ENCODE results near the gene ZMIZ2. TPM values are rescaled to one million over a fixed set of nuclear protein-coding genes. Genes with fewer than 3 reads are reported as not detected.
"Not testable (repeated sequence)": the region's sequence is repeated elsewhere in the genome, so short reads cannot be mapped to it uniquely, and the experiment has no call there.

ZMIZ2 gene
- polyA plus RNA-seq, 1 donor from 2014 or later: 15.5 TPM

GRCh38 chr7:44713680-44714335, 34.8 kb upstream of the ZMIZ2 start:
- Mint-ChIP-seq H3K27me3 (no peaks in the 10 kb centered on the region), H3K4me3 (no peak overlapping the region), H3K27ac (no peak overlapping the region)

DNA sequence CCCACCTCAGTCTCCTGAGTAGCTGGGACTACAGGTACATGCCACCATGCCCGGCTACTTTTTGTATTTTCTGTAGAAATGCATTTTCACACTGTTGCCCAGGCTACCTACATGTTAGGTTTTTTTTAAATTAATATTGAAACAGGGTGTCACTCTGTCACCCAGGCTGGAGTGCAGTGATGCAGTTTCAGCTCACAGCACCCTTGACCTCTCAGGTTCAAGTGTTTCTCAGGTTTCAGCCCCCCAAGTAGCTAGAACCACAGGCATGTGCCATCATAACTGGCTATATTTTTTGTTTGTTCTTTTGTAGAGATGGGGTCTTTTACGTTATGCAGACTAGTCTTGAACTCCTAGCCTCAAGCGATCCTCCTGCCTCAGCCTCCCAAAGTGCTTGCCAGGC, 32.4 kb upstream of the ZMIZ2 start:
- Mint-ChIP-seq H3K27me3 (no peaks in the 10 kb centered on the region), H3K36me3 (no peaks in the 10 kb centered on the region), H3K9me3 (peaks cover 0 to 3% (median 0%) of the 10 kb centered on the region in 3 donors)

More at GRCh38 chr7:44713680-44714335, 34.8 kb upstream of the ZMIZ2 start:
- no peaks in the 10 kb centered on the region for H3K36me3 Mint-ChIP-seq
- H3K9me3 Mint-ChIP-seq: no peaks in the 10 kb centered on the region
- peaks cover 0 to 4% (median 0%) of the 10 kb centered on the region in 3 donors for H3K4me1 Mint-ChIP-seq

GRCh38 chr7:44720301-44720700, 28.3 kb upstream of the ZMIZ2 start:
- Mint-ChIP-seq H3K36me3 (no peaks in the 10 kb centered on the region), H3K4me3 (no peak overlapping the region), H3K27ac (no peak overlapping the region), H3K4me1 (peaks cover 0 to 1% (median 0%) of the 10 kb centered on the region in 3 donors), H3K27me3 (no peaks in the 10 kb centered on the region), H3K9me3 (peaks cover 0 to 3% (median 0%) of the 10 kb centered on the region in 3 donors)

More for the DNA sequence above, 32.4 kb upstream of the ZMIZ2 start:
- Mint-ChIP-seq H3K27ac (no peak overlapping the region), H3K4me3 (no peak overlapping the region), H3K4me1 (peaks cover 0 to 4% (median 0%) of the 10 kb centered on the region in 3 donors)

- no peak overlapping the region for H3K27ac Mint-ChIP-seq
- H3K9me3 Mint-ChIP-seq: peaks cover 0 to 3% (median 0%) of the 10 kb centered on the region in 3 donors
- H3K4me1 Mint-ChIP-seq: peaks cover 0 to 1% (median 0%) of the 10 kb centered on the region in 3 donors
- peaks cover 4% of the 10 kb centered on the region for H3K36me3 Mint-ChIP-seq
- H3K27me3 Mint-ChIP-seq: no peaks in the 10 kb centered on the region
- no peak overlapping the region for H3K4me3 Mint-ChIP-seq
Observed at GRCh38 chr7:44724276-44724675, 24.4 kb upstream of the ZMIZ2 start.

DNA sequence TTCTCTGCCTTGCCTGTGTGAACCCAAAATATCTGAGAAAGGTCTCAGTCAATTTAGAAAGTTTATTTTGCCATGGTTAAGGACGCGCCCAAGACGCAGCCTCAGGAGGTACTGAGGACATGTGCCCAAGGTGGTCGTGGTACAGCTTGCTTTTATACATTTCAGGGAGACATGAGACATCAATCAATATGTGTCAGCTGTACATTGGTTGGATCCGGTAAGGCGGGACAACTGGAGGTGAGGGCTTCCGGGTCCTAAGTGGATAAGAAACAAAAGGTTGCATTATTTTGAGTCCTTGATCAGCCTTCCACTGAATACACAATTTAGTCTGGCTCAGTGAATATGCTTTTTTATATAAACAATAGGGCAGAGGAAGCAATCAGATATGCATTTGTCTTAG, 22.4 kb upstream of the ZMIZ2 start:
- not testable (repeated sequence) for H3K36me3 Mint-ChIP-seq, H3K4me3 Mint-ChIP-seq, H3K27me3 Mint-ChIP-seq, H3K27ac Mint-ChIP-seq, H3K9me3 Mint-ChIP-seq, H3K4me1 Mint-ChIP-seq

DNA sequence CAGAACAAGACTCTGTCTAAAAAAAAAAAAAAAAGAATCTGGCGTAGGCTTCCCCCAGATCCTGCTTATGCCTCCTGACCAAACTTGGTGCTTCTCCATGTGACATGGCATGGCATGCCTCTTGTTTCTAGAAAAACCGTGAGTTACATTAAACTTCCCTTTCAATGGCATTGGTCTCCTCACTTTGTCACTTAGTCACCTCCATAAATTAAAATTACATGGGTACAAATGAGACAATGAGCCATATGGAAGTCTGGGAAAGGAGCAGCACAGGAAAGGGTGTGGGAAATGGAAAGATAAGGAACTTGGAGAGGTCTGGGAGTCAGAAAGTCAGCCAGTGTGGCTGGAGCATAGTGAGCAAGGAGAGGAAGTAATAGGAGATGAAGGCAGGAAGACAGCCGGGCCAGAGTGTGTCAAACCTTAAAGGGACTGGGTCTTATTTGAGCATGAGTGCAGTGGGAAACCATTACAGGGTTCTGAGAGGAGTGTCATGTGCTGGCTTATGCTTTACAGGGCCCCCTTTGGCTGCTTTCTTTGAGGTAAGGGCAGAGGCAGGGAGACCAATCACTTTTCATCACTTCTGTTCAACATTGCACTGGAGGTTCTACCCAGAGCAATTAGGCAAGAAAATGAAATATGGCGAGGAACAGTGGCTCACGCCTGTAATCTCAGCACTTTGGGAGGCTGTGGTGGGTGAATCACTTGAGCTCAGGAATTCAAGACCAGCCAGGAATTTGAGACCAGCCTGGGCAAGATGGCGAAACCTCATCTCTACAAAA, 21.3 kb upstream of the ZMIZ2 start:
- Mint-ChIP-seq H3K27me3 (no peaks in the 10 kb centered on the region), H3K4me3 (no peak overlapping the region), H3K9me3 (no peaks in the 10 kb centered on the region), H3K36me3 (peaks cover 6% of the 10 kb centered on the region), H3K4me1 (peaks cover 0 to 3% (median 1%) of the 10 kb centered on the region in 3 donors), H3K27ac (no peak overlapping the region)

DNA sequence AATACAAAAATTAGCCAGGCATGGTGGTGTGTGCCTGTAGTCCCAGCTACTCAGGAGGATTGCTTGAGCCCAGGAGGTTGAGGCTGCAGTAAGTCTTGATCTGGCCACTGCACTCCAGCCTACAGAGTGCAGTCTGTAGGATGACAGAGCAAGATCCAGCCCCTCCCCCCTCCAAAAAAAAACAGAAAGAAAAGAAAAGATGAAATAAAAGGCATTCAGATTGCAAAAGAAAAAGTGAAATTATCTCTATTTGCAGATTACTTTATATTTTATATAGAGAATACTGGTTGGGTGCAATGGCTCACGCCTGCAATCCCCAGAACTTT, 20.7 kb upstream of the ZMIZ2 start:
- H3K27ac Mint-ChIP-seq: no peak overlapping the region
- no peaks in the 10 kb centered on the region for H3K27me3 Mint-ChIP-seq
- no peaks in the 10 kb centered on the region for H3K9me3 Mint-ChIP-seq
- H3K4me1 Mint-ChIP-seq: peaks cover 0 to 3% (median 1%) of the 10 kb centered on the region in 3 donors
- peaks cover 6% of the 10 kb centered on the region for H3K36me3 Mint-ChIP-seq
- no peak overlapping the region for H3K4me3 Mint-ChIP-seq

DNA sequence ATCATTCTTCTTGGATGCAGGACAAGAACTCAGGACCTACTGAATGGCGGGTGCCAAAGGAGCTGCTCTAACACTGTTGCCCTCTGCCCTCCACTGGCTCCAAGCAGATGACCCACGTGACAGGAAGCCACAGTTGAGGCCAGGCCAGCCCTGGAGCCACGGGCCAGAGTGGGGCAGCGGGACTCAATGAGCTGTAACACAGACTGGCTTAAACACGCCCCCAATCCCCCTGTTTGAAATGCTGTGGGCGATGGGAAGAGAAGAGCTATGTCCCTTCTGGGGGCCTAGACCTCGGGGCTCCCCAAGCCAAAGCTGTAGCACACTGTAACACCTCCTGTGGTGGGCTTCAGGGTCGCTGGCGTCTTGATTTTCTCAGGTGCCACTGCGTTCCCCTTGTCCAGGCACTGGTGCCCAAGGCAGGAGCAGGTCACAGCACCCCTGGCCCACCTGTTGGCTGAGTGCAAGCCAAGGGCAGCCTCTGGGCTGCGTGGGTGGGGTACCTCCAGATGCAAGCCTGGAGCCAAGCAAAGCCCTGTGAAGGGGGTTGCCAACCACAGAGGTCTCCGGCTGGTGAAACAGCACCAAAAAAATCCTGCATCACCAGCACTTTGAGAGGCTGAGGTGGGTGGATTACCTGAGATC, 18.6 kb upstream of the ZMIZ2 start:
- peaks cover 0 to 4% (median 3%) of the 10 kb centered on the region in 3 donors for H3K4me1 Mint-ChIP-seq
- H3K9me3 Mint-ChIP-seq: no peaks in the 10 kb centered on the region
- H3K27ac Mint-ChIP-seq: no peak overlapping the region
- peaks cover 6% of the 10 kb centered on the region for H3K36me3 Mint-ChIP-seq
- H3K4me3 Mint-ChIP-seq: no peak overlapping the region
- H3K27me3 Mint-ChIP-seq: no peaks in the 10 kb centered on the region

DNA sequence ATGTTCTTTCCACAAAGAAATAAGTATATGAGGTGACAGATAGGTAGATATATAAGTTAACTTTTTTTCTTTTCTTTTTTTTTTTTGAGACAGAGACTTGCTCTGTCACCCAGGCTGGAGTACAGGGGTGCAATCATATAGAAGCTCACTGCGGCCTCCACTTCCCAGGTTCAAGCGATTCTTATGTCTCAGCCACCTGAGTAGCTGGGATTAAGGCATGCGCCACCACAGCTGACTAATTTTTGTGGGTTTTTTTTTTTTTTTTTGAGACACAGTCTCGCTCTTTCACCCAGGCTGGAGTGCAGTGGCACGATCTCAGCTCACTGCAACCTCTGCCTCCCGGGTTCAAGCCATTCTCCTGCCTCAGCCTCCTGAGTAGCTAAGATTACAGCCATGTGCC, 15.7 kb upstream of the ZMIZ2 start:
- not testable (repeated sequence) for H3K9me3 Mint-ChIP-seq, H3K4me1 Mint-ChIP-seq, H3K27ac Mint-ChIP-seq, H3K4me3 Mint-ChIP-seq, H3K36me3 Mint-ChIP-seq, H3K27me3 Mint-ChIP-seq

DNA sequence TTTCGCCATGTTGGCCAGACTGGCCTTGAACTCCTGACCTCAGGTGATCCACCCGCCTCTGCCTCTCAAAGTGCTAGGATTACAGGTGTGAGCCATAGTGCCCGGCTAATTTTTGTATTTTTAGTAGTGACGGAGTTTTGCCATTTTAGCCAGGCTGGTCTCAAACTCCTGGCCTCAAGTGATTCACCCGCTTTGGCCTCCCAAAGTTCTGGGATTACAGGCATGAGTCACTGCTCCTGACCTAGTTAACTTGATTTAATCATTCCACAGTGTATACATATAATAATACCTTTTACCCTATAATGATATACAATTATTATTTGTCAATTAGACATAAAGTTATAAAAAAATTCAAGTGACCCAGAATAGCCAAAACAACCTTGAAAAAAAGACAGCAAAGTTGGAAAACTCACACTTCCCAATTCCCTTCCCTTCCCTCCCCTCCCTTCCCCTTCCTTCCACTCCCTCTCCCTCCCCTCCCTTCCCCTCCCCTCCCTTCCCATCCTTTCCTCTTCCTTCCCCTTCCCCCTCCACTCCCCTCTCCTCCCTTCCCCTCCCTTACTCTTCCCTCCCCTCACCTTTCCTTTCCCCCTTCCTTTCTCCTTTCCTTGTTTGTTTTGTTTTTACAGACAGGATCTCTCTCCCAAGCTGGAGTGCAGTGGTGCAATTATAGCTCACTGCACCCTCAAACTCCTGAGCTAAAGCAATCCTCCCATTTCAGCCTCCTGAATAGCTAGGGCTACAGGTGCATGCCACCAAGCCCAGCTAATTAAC, 14.8 kb upstream of the ZMIZ2 start:
- peaks cover 2% of the 10 kb centered on the region for H3K36me3 Mint-ChIP-seq
- no peaks in the 10 kb centered on the region for H3K9me3 Mint-ChIP-seq
- no peaks in the 10 kb centered on the region for H3K27me3 Mint-ChIP-seq
- H3K27ac Mint-ChIP-seq: no peak overlapping the region
- no peak overlapping the region for H3K4me3 Mint-ChIP-seq
- peaks cover 0 to 6% (median 3%) of the 10 kb centered on the region in 3 donors for H3K4me1 Mint-ChIP-seq

DNA sequence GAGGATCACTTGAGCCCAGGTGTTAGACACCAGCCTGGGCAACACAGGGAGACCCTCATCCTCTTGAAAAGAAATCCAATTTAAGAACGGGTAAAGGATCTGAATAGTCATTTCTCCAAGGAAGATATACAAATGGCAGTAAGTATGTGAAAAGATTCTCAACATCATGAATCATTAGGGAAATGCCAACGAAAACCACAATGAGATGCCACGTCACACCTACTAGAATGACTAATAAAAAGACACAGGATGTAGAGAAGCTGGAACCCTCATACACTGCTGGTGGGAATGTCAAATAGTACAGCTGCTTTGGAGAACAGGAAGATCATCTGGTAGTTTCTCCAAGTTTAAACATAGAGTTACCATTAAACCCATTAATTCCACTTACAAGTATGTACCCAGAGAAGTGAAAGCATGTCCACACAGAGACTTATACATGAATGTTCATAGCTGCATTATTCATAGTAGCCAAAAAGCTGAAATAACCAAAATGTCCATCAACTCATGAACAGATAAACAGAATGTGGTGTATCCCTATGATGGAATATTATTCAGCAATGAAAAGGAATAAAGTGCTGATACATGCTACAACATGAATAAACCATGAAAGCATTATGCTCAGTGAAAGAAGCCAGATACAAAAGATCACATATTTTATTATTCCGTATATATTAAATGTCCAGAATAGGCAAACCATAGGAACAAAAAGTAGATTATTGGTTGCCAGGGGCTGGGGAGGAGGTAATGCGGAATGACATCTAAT, 13.1 kb upstream of the ZMIZ2 start:
- H3K4me3 Mint-ChIP-seq: no peak overlapping the region
- peak overlapping the region in 1 of 3 donors; percentile 35 for H3K27ac Mint-ChIP-seq

GRCh38 chr7:44736896-44737295, 11.8 kb upstream of the ZMIZ2 start:
- Mint-ChIP-seq H3K36me3 (no peaks in the 10 kb centered on the region), H3K27me3 (no peaks in the 10 kb centered on the region), H3K4me1 (peaks cover 0 to 6% (median 0%) of the 10 kb centered on the region in 3 donors), H3K9me3 (no peaks in the 10 kb centered on the region), H3K4me3 (no peak overlapping the region), H3K27ac (peak overlapping the region in 1 of 3 donors; percentile 78)

More for the DNA sequence above, 13.1 kb upstream of the ZMIZ2 start:
- Mint-ChIP-seq H3K27me3 (no peaks in the 10 kb centered on the region), H3K36me3 (no peaks in the 10 kb centered on the region), H3K9me3 (no peaks in the 10 kb centered on the region), H3K4me1 (peaks cover 0 to 6% (median 0%) of the 10 kb centered on the region in 3 donors)

- Mint-ChIP-seq H3K27me3 (no peaks in the 10 kb centered on the region), H3K27ac (no peak overlapping the region), H3K4me1 (peaks cover 0 to 7% (median 0%) of the 10 kb centered on the region in 3 donors), H3K36me3 (no peaks in the 10 kb centered on the region), H3K4me3 (no peak overlapping the region), H3K9me3 (no peaks in the 10 kb centered on the region)
Observed at GRCh38 chr7:44738051-44738723, 10.5 kb upstream of the ZMIZ2 start.
